Activated CD8-positive, alpha-beta memory T cell treated with anti-CD3 and anti-CD28 coated beads, Interleukin-2, amount 50 U/mL, for 4 hours (primary cell): ENCODE measurements around the gene USP31.

Experiments used
- DNase-seq: peaks from one replicate; pipeline ENCODE4 v3.0.0-alpha.2; 2020

The USP31 gene, protein sequence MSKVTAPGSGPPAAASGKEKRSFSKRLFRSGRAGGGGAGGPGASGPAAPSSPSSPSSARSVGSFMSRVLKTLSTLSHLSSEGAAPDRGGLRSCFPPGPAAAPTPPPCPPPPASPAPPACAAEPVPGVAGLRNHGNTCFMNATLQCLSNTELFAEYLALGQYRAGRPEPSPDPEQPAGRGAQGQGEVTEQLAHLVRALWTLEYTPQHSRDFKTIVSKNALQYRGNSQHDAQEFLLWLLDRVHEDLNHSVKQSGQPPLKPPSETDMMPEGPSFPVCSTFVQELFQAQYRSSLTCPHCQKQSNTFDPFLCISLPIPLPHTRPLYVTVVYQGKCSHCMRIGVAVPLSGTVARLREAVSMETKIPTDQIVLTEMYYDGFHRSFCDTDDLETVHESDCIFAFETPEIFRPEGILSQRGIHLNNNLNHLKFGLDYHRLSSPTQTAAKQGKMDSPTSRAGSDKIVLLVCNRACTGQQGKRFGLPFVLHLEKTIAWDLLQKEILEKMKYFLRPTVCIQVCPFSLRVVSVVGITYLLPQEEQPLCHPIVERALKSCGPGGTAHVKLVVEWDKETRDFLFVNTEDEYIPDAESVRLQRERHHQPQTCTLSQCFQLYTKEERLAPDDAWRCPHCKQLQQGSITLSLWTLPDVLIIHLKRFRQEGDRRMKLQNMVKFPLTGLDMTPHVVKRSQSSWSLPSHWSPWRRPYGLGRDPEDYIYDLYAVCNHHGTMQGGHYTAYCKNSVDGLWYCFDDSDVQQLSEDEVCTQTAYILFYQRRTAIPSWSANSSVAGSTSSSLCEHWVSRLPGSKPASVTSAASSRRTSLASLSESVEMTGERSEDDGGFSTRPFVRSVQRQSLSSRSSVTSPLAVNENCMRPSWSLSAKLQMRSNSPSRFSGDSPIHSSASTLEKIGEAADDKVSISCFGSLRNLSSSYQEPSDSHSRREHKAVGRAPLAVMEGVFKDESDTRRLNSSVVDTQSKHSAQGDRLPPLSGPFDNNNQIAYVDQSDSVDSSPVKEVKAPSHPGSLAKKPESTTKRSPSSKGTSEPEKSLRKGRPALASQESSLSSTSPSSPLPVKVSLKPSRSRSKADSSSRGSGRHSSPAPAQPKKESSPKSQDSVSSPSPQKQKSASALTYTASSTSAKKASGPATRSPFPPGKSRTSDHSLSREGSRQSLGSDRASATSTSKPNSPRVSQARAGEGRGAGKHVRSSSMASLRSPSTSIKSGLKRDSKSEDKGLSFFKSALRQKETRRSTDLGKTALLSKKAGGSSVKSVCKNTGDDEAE (N-terminal part only)

DNA sequence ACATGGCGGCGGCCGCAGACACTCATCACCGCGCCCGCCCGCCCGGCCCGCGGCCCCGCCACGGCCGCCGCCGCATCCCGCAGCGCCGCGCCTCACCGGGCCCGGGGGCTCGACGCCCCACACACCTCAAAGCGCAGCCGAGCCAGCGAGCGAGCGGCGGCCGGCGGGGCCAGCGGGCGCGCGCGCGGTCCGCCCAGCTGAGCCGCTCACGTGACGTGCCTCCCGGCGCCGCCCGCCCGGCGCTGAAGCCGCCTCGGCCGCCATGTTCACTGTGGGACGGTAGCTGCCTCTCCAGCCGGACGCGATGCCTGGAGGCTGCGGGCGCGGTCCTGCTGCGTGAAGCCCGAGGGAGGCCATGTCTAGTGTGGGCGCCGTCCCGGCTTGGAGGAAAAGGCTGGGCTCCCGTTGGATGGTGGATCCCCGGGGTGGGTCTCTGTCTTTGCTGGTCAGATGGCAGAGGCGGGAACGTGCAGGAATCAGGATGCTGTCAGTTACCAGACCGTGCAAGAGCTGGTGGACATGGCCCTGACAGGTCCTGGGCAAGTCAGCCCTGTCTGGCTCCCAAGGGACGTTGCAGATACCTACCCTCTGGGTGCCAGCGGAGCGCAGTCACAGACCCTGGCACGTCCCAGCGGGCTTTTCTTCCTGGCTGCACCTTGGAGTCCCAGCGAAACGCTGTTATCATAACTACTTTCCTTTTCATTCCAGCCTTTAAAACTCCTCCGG lies at the start of gene USP31:
USP31 (minus strand) TSS at position 186 of the 726 bp plus-strand sequence; CDS start at position 4, 182 bp downstream.
- peak; percentile 90 for DNase-seq

DNA sequence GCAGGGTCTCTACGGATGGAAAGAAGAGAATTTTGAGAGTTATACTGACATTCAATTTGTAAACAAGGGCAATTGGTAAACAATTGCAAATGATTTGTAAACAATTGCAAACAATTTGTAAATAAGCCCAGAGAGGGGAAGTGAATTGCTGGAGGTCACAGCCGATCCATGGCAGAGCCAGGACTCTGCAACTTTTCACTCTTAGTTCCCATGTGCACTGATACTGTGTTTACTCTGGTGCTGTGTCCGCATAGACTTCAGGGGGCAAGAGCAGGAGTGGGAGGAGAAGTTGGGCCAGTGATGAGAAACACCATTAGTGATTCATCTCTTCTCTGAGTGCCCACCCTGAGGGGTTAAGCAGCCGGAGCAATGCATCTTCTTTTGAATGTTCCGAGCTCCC lies 47.3 kb upstream of the USP31 start:
- DNase-seq: no peak

DNA sequence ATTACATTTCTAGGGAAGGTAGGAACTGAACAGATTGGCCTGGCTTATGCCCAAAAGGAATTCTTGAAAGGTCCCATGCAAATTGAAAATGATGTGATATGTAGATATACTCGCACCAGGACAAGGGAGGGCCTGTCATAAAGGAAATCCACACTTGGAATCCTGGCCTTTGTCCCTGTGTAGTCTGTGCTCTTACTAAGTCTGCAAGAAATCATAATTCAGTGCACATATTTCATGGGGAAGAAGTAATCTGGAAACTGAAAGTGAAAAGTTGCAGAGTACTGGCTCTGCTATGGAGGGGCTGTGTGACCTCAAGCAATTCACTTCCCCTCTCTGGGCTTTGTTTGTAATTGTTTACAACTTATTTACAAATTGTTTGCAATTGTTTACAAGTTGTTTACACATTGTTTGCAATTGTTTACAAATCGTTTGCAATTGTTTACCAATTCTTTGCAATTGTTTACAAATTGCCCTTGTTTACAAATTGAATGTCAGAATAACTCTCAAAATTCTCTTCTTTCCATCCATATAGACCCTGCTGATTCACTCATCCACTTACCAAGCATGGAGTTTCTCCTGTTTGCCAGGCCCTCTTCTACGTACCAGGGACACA lies 46.2 kb upstream of the USP31 start:
- no peak for DNase-seq

DNA sequence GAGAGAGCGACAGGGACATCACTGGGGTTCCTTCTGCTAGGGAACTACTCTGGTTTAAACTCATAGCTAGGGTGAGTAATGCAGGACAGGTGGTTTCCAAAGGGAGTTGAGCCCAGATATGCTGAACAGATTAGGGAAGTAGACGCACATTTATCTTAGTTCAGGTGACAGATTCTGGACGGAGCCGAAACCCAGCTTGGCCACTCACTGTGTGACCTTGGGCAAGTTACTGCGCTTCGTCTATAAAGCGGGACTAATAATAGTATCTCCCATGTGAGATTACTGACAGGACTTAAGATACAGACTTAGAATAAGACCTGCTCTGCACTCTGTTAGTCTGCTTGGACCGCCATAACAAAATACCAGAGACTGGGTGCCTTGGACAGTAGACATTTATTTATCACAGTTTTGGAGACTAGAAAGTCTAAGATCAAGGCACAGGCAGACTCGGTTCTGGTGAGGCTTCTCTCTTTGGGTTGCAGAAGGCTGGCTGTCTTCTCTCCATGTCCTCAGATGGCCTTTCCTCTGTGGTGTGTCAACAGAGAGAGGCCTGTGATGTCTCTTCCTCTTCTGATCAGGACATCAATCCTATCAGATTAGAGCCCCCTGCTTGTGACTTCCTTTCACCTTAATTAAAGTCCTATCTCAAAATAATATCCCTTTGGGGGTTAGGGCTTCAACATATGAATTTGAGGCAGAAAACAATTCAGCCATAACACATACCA lies 45.4 kb upstream of the USP31 start:
- no peak for DNase-seq

DNA sequence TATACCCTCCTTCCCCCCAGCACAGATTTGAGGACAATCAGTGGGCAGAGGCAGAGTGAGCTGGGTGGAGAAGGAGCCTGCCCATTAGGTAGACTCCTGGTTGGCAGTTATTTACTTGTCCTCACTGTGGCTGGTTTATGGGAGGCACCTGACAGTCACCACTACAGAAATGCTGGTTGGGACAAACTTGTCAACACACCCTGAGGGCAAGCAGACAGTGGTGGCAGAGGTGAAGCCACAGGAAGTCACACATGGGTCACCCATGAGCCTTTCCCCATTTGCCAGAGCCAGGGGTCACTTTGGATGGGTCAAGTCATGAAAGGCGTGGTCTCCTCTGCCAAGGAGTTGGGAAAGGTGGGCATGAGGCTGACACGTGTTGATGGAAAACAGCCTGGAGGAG lies 39.7 kb upstream of the USP31 start:
- DNase-seq: no peak

DNA sequence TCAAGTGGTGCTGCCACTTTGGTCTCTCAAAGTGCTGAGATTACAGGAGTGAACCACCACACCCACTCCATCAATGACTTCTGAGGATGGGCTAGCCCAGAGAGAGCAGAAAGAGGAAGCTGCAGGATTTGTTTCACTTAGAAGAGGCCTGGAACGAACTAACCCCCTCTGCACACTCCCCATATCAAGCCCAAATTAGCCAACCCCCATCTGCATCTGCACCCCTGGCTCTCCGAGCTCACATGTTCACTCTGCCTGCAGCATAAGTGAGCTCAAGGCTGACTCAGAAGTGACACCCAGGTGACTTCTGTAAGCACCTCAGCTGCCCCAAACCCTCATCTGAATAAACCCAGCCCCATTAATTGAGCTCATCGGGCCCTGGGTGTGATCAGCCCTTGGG lies 38.1 kb upstream of the USP31 start:
- no peak for DNase-seq

DNA sequence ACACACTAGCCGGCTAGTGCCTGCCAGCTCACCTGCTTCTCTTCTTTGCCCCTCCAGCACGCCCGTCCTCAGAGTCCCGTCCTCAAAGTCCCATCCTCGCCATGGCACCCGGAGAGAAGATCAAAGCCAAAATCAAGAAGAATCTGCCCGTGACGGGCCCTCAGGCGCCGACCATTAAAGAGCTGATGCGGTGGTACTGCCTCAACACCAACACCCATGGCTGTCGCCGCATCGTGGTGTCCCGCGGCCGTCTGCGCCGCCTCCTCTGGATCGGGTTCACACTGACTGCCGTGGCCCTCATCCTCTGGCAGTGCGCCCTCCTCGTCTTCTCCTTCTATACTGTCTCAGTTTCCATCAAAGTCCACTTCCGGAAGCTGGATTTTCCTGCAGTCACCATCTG lies 36.9 kb upstream of the USP31 start:
- DNase-seq: no peak

DNA sequence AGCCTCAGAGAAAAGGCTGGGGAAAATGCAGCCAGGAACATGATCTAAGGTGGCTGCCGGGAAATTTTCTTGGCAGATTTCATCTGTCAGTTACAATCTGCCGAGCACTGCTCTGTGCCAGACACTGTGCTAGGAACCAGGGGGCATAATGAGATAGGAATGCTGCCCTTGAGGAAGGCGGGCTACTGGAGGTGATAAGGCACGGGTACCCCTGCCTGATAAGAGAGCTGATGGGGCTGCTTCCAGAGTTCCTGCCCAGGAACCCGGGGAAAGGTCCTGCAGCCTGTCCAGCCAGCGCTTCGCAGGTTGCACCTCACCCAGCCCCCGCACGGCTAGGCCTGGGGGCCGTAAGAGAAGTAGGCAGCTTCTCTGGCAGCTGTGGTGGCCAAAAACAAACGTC lies 36.4 kb upstream of the USP31 start:
- no peak for DNase-seq

DNA sequence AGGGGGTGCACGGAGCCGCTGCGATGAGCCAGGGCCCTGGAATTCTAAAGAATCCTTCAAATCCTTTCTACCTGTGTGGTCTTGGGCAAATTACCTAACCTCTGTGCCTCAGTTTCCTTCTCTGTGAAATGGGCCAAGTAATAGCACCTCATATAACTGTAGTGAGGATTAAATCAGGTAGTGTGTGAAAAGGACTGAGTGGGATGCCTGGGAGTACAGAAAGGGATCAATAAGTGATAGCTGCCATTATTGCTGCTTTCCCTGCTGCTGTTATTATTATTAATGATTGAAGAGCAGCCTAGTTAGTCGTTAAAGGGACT lies 34.3 kb upstream of the USP31 start:
- no peak for DNase-seq

DNA sequence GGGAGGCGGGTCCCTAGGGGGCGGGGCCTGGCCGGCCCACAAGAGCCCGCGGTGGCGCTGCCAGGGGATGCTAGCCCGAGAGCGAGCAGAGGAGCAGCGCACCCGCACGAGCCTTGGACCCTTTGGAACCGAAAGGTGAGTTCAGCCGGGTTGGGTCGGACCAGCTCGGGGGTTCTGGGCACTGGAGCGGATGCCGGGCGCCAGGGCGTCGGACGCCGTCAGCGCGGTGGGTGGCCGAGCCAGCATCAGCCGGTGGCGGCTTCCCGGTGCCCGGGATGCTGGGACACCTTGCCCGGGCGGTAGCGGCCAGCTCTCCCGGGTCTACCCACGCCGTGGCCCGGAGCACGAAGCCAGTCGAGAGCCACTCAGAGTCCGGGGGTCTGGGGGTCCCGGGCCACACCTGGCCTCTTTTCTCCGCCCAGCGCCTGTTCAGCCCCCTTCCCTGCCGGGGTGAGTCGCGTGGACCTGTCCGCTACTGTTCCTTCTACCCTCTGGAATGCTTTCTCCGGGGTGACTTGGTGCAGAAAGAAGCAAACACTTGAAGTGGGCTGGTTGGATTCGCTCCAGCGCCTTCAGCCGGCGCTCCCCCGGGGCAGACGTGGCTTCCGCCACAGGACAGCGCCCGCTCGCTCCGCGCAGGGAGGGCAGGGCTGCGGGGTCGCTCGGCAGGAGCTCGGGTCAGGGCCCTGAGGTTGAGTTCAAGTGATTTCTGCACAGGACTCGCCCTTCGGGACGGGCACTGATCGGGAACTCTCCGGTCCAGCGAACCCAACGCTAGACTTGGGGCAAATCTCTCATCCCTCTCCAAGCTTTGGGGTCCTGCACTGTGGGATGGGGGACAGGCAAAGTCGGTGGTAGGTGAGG lies 33.7 kb upstream of the USP31 start, which contains the start of gene SCNN1G:
SCNN1G (plus strand) TSS at position 67 of the 864 bp plus-strand sequence. CDS start 3,527 bp downstream, outside the sequence.
- no peak for DNase-seq

DNA sequence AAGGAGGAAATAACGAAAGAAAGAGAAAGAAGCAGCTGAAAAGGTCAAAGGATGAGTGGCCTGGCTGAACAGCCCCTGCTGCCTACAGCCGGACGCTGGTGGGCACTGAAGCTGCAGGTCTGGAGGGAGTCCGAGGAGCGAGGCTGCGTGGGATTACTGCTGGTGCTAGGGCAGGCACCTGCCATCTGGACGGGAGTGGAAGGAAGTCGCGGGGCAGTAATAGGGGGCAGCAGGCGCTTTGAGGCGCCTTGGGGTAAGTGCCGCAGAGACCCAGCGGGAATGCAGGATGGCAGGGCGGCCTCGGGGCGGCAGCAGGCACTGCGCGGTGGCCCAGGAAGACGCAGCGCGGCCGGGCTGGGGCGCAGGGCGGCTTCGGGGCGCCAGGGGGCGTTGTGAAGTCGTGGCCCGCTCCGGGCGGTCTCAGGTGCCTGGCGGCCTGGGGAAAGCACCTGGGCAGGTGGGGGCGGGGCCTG lies 33.0 kb upstream of the USP31 start:
- DNase-seq: peak; percentile 67

DNA sequence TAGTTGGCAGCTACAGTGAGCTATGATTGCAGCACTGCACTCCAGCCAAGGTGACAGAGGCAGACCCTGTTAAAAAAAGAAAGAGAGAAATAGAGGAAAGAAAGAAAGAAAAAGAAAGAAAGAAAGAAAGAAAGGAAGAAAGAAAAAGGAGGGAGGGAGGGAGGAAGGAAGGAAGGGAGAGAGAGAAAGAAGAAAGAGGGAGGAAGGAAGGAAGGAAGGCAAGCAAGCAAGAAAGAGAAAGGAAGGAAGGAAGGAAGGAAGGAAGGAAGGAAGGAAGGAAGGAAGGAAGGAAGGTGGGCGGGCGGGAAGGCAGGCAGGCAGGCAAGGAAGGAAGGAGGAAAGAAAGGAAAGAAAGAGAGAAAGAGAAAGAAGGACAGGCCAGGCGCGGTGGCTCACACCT lies 32.3 kb upstream of the USP31 start:
- no peak for DNase-seq

DNA sequence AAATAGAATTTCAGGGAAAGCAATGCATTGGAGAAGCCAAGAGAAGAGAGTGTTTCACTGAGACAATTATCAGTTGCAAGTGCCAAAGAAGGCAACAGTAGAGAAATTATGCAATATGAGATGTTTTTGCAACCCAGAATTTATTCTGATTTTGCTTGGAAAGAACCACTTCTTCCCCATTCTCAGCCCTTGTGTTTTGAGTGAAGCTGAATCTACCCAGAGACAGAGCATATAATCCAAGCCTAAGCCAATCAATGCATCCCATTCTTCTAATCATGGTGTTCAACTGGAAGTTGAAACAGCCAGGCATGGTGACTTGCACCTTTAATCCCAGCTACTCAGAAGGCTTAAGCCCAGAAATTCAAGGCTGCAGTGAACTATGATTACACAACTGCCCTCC lies 26.4 kb upstream of the USP31 start:
- no peak for DNase-seq

DNA sequence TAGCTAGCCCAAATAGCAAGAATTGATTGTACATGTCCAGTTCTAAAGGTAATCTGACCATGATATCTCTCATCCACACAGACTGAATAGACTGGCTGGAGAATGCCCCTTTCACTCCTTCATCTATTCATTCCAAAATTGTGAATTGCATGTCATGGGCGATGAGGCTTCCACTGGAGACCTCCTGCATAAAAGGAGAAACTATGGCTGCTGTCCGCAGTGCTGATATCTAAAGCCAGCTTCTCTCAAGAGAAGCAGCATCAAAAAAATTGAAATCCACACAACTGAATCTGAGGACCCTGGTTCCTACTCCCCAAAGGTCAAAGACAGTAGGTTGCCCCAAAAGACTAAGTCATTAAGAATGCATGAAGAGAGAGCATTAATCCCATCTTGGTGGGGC lies 25.4 kb upstream of the USP31 start:
- no peak for DNase-seq

DNA sequence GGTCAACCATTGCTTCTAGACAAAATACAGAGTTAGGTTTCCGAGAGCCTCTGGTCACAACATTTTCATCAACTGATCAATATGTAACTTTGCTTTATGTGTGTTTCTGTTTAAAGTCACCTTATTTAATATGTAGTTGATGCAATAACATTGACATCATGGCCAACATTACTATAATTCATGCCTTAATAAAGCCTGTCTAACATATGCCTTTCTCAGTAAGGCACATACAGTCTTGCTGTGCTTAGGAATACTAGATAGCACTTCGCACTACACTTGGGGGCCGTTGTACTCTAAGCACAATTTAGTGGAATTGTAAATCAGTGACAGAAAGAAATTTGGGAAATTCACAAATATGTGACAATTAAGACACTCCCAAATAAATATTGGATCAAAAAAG lies 23.7 kb upstream of the USP31 start:
- no peak for DNase-seq

DNA sequence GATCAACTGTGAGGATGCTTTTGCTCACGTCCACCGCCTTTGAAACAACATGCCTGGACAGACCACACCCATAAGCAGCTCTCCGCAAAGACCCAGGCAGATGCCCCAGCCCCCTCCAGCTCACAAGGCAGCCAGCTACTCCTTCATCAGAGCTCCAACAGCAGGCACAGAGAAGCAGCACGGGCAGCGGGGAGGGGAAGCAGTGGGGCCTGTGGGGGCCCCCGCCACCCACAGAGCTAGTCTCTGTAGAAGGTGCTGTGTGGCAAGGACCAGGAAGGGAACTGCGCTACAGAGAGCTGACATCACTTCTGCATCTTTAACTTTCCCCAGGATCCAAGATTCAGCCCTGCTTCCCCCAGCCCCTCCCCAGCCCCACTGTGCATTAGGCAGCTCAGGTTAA lies 23.3 kb upstream of the USP31 start:
- no peak for DNase-seq

DNA sequence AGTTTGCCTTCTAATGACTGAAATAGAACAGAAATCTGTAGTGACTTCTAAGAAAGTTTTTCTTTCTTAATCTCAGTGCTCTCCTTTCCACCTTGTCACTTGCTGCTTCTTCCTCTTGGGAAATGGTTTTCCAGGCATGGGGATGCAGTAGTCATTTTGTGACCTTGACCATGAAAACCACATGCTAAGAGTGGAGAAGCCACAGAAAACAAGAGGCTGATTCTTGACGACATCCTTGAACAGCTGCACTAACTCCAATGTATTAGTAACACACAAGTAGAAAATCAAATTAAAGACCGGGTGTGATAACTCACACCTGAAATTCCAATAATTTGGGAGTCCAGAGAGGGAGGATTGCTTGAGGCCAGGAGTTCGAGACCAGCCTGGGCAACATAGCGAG lies 15.5 kb upstream of the USP31 start:
- no peak for DNase-seq

DNA sequence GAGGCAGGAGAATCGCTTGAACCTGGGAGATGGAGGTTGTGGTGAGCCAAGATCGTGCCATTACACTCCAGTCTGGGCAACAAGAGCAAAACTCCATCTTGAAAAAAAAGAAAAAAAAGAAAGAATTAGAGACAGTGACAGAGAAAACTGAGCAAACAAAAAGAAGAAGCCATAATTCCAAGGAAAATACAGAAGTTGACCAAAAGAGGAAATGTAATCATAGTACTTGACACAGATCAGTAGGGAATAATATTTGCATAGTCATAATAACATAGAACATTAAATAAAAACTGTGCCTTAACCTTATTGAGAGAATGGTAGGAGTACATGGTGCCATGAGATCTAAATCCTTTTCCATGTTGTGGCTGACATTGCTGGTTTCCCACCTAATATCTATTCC lies 14.7 kb upstream of the USP31 start:
- no peak for DNase-seq

DNA sequence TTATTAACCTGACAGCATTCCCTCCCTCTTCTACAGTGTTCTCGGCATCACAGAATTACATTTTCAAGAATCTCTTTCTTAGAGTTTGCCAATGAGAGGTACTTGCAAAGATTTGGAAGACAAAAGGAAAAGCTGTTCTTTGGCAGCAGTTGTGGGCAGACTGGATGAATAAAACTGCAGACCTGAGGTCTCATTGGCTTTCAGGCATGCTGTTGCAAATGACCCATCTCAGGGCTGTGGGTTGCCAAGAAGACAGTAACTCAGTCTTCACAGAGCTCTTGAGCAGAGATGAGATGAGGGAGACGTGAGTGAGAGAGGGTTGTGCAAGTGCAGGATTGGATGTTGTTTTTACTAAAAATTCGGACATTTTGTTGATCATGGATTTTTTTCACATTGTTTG lies 11.3 kb upstream of the USP31 start:
- no peak for DNase-seq

DNA sequence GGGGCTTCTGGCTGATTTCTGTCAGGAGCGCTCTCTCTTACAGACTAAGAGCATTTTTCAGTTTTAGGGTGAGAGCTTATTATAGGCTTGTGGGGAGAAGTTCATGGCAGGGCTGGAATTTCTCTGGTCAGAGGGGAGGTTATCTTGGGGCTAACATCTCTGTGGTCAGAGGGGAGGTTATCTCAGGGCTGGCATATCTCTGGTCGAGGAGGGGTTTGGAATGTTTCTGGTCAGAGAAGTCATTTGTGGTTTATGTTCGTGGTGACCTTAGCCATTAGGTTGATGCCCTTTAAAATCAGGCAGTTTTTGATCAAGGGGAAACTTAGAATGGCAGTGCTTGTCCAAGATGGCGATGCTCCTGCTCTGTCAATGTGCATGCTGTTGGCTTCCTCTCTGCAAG lies 10.8 kb upstream of the USP31 start:
- no peak for DNase-seq
